BJ (cell line): ENCODE measurements around the gene USP3. TPM values are rescaled to one million over a fixed set of nuclear protein-coding genes. Genes with fewer than 3 reads are reported as not detected.
"Not testable (repeated sequence)": the region's sequence is repeated elsewhere in the genome, so short reads cannot be mapped to it uniquely, and the experiment has no call there.

ENCODE experiments used
- CTCF ChIA-PET: fragments of 350-600 bp; formaldehyde crosslinking; extraction: SDS; loops from one replicate; lab custom pipeline; 2021; ENCODE audit warnings: antibody characterized with exemption, inconsistent platforms; lab: Yijun Ruan, JAX
- POLR2A ChIA-PET: fragments of 300-600 bp; sonication (Branson Sonifier 250); formaldehyde crosslinking; extraction: SDS; loops from one replicate; lab custom pipeline; 2021; ENCODE audit warnings: antibody characterized with exemption; lab: Charles Lee
- DNase-seq: peaks from one replicate; pipeline ENCODE4 v3.0.0-alpha.2; 2011; ENCODE audit warnings: low read depth
- H3K27me3 ChIP-seq: 2 replicates; pipeline ENCODE4 v1.6.0; 2011; ENCODE audit warnings: low read length; ENCODE audit not compliant: control insufficient read depth, insufficient read depth
- H3K36me3 ChIP-seq: 2 replicates; pipeline ENCODE4 v1.5.1; 2011; ENCODE audit warnings: low read length; ENCODE audit not compliant: control insufficient read depth, insufficient read depth
- H3K4me3 ChIP-seq: 2 replicates; pipeline ENCODE4 v1.5.1; 2011; ENCODE audit warnings: low read depth, mild to moderate bottlenecking, control low read depth, low read length
- polyA plus RNA-seq: library from polyadenylated mRNA; depleted of rRNA; stranded (reverse); fragments of >200 nt; gene quantifications from 2 replicates; pipeline ENCODE4 v1.2.3, GENCODE V29; 2011
- TF ChIP-seq, protein P1 (sequence below): IDR thresholded peaks from 2 replicates; pipeline ENCODE4 v1.5.1; 2011; ENCODE audit warnings: low read depth, mild to moderate bottlenecking, control low read depth, inconsistent platforms, low read length, moderate library complexity; ENCODE audit not compliant: insufficient read depth

Gene USP3
- polyA plus RNA-seq, 1 experiment = 13.3 TPM

DNA sequence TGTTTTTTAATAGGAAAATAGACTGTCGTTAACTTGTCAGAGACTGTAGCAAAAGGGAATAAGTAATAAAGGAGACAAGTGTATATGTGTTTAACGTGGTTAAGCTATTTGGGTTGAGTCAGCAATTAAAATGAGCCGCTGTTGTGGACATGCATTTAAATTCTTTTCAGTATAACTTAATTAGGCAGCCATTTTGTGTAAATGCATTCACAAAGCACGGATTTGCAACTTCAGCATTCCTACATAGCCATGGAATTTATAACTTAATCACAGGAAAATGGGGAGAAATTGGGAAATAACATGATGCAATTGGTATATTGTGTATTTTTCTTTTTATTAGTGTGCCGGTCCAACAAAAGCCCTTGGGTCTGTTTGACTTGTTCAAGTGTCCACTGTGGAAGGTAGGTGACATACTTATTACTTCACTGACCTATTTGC lies 27.9 kb downstream of the USP3 start:
- DNase-seq = no peak
- ChIA-PET CTCF (interaction anchor here (0.5 to 2.5 kb wide), 4 partner anchors 9 to 464 kb away, joined by 3 to 6 read pairs (median 3); no protein-coding TSS in a partner anchor), POLR2A (no interaction called here)
- Histone ChIP-seq H3K4me3 (no peak overlapping the region), H3K36me3 (0 out of 2 replicates have a peak, but pooled peaks cover 1% of the 10 kb centered on the region), H3K27me3 (no peaks in the 10 kb centered on the region)
- TF ChIP-seq, protein P1, sequence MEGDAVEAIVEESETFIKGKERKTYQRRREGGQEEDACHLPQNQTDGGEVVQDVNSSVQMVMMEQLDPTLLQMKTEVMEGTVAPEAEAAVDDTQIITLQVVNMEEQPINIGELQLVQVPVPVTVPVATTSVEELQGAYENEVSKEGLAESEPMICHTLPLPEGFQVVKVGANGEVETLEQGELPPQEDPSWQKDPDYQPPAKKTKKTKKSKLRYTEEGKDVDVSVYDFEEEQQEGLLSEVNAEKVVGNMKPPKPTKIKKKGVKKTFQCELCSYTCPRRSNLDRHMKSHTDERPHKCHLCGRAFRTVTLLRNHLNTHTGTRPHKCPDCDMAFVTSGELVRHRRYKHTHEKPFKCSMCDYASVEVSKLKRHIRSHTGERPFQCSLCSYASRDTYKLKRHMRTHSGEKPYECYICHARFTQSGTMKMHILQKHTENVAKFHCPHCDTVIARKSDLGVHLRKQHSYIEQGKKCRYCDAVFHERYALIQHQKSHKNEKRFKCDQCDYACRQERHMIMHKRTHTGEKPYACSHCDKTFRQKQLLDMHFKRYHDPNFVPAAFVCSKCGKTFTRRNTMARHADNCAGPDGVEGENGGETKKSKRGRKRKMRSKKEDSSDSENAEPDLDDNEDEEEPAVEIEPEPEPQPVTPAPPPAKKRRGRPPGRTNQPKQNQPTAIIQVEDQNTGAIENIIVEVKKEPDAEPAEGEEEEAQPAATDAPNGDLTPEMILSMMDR = no peak

DNA sequence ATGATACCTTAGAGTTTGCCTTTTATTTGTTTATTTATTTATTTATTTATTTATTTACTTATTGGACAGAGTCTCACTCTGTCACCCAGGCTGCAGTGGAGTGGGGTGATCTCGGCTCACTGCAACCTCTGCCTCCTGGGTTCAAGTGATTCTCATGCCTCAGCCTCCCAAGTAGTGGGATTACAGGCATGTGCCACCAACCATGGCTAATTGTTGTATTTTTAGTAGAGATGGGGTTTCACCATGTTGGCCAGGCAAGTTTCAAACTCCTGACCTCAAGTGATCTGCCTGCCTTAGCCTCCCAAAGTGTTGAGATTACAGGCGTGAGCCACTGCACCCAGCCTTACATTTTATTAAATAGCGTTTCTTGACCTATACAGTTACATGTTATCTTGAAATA lies 30.5 kb downstream of the USP3 start:
- CTCF ChIA-PET = interaction anchor here (0.5 to 1.2 kb wide), 2 partner anchors 47 to 98 kb away, joined by 3 read pairs; no protein-coding TSS in a partner anchor

DNA sequence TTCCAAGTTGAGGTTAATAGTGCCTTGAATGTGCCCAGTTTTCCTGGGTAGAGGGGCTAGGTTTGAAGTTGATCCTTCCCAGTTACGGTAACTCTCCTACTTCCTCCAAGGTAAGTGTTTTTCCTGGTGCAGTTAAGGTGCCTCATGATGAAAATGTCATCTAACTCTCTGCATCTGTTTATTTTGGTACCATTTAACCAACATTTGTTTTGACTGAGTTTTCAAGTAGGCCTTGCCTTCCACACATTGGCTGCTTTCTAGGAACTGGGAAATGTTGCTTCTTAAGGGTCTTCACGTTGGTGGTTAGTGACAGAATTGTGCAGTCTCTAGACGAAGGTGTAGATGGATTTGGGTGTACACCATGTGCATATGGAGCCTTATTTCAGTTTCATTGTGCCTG lies 31.3 kb downstream of the USP3 start:
- Histone ChIP-seq H3K4me3 (no peak overlapping the region), H3K36me3 (0 out of 2 replicates have a peak, but pooled peaks cover 1% of the 10 kb centered on the region), H3K27me3 (no peaks in the 10 kb centered on the region)
- no peak for DNase-seq
- ChIA-PET CTCF (no interaction called here), POLR2A (no interaction called here)
- TF ChIP-seq, protein P1 = no peak

More for the DNA sequence above, 30.5 kb downstream of the USP3 start:
- POLR2A ChIA-PET = interaction anchor here (0.6 kb wide), 1 partner anchor 13 kb away, joined by 3 read pairs; no protein-coding TSS in a partner anchor
- not testable (repeated sequence) for H3K27me3 ChIP-seq, H3K36me3 ChIP-seq, H3K4me3 ChIP-seq, DNase-seq

- Histone ChIP-seq H3K36me3 (0 out of 2 replicates have a peak, but pooled peaks cover 1% of the 10 kb centered on the region), H3K4me3 (no peak overlapping the region), H3K27me3 (no peaks in the 10 kb centered on the region)
- CTCF ChIA-PET = no interaction called here
- TF ChIP-seq, protein P1 = no peak
- POLR2A ChIA-PET = no interaction called here
- DNase-seq = no peak
These were observed 34.5 kb downstream of the USP3 start for GRCh38 chr15:63538876-63539275.

GRCh38 chr15:63539521-63539920 lies 35.1 kb downstream of the USP3 start:
- TF ChIP-seq, protein P1 = no peak
- POLR2A ChIA-PET = no interaction called here

DNA sequence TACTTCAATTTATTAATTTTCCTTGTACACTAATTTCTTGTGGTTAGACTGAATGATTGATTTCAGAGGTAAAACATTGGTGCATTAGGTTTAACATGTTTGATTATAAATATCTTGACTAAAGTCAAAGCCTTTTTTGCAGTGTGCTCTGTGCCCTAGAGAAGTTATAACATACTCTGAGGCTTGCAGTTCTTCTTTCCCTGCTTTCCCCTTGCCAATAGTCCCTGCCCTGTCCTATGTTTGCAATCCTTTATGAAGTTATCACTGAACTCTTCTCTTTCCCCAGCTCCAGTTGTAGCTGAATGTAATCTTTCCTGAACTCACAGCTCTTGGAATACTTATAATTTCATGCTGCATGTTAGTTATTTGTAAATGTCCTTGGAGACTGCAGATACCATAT lies 35.6 kb downstream of the USP3 start:
- TF ChIP-seq, protein P1 = no peak
- DNase-seq = no peak
- POLR2A ChIA-PET = no interaction called here
- H3K4me3 ChIP-seq = no peak overlapping the region
- 0 out of 2 replicates have a peak, but pooled peaks cover 1% of the 10 kb centered on the region for H3K36me3 ChIP-seq
- CTCF ChIA-PET = no interaction called here
- no peaks in the 10 kb centered on the region for H3K27me3 ChIP-seq

More at GRCh38 chr15:63539521-63539920, 35.1 kb downstream of the USP3 start:
- Histone ChIP-seq H3K4me3 (no peak overlapping the region), H3K27me3 (no peaks in the 10 kb centered on the region), H3K36me3 (0 out of 2 replicates have a peak, but pooled peaks cover 1% of the 10 kb centered on the region)
- no peak for DNase-seq
- CTCF ChIA-PET = no interaction called here
